CD4-positive, alpha-beta T cell (primary cell): ENCODE results near the gene PPM1H. TPM values are rescaled to one million over a fixed set of nuclear protein-coding genes. Genes with fewer than 3 reads are reported as not detected.

ENCODE experiments used
- ATAC-seq: fragments of 200-7000 bp; cut with Tn5 transposase; one replicate; pipeline ENCODE4 v1.10.0; 2022; ENCODE audit warnings: mild to moderate bottlenecking; ENCODE audit not compliant: poor library complexity
- CTCF ChIA-PET: fragments of 350-600 bp; sonication (Branson Sonifier 250); formaldehyde crosslinking; loops from one replicate; lab custom pipeline; 2021; ENCODE audit warnings: antibody characterized with exemption, inconsistent platforms; lab: Charles Lee
- POLR2A ChIA-PET: fragments of 350-600 bp; sonication (Branson Sonifier 250); formaldehyde crosslinking; loops from one replicate; lab custom pipeline; 2021; ENCODE audit warnings: antibody characterized with exemption, inconsistent platforms; lab: Charles Lee
- DNase-seq, 14 experiments: peaks; one replicate each; pipeline ENCODE4 v3.0.0-alpha.2; 2013 to 2020; ENCODE audit warnings: mixed read lengths in 2 of 14
- H3K27ac ChIP-seq, 2 donors: one replicate each; pipeline versions ENCODE4 v1.5.1 to v1.7.0; 2013; ENCODE audit warnings: low read length in 2 of 2, low read depth in 1 of 2, mild to moderate bottlenecking in 1 of 2
- H3K27me3 ChIP-seq, 2 experiments: 1 replicate in 1 of 2; 2 replicates in 1 of 2; pipeline versions ENCODE4 v1.6.1 to v1.7.0; 2013; ENCODE audit warnings: low read length in 2 of 2, control low read depth in 1 of 2, mild to moderate bottlenecking in 1 of 2, moderate library complexity in 1 of 2; ENCODE audit not compliant: insufficient read depth in 2 of 2, control insufficient read depth in 1 of 2
- H3K36me3 ChIP-seq: one replicate; pipeline ENCODE4 v1.6.1; 2013; ENCODE audit warnings: low read length, control low read depth; ENCODE audit not compliant: insufficient read depth
- H3K4me1 ChIP-seq: one replicate; pipeline ENCODE4 v1.6.1; 2013; ENCODE audit warnings: low read length, control low read depth; ENCODE audit not compliant: insufficient read depth
- H3K4me3 ChIP-seq: one replicate; pipeline ENCODE4 v1.5.1; 2013; ENCODE audit warnings: mild to moderate bottlenecking, low read length, moderate library complexity
- H3K9me3 ChIP-seq, 2 experiments: 1 replicate in 1 of 2; 2 replicates in 1 of 2; pipeline versions ENCODE4 v1.6.1 to v1.7.0; 2013; ENCODE audit warnings: low read length in 2 of 2, mild to moderate bottlenecking in 2 of 2, control low read depth in 1 of 2, moderate library complexity in 1 of 2; ENCODE audit not compliant: control insufficient read depth in 1 of 2, insufficient read depth in 1 of 2
- H3K27ac Mint-ChIP-seq: one replicate; pipeline ENCODE4 v1.8.0; 2020; ENCODE audit warnings: mixed read lengths
- H3K27me3 Mint-ChIP-seq: one replicate; pipeline ENCODE4 v1.8.0; 2021; ENCODE audit warnings: mixed read lengths
- H3K36me3 Mint-ChIP-seq: one replicate; pipeline ENCODE4 v1.8.0; 2021; ENCODE audit warnings: low read depth, mixed read lengths
- H3K4me1 Mint-ChIP-seq: one replicate; pipeline ENCODE4 v1.8.0; 2021; ENCODE audit warnings: low read depth, mixed read lengths
- H3K4me3 Mint-ChIP-seq: one replicate; pipeline ENCODE4 v1.8.0; 2020; ENCODE audit warnings: mild to moderate bottlenecking, mixed read lengths
- H3K9me3 Mint-ChIP-seq: one replicate; pipeline ENCODE4 v1.8.0; 2020; ENCODE audit warnings: mixed read lengths
- CTCF ChIP-seq: fragments of 200-600 bp; IDR thresholded peaks from one replicate; pipeline ENCODE4 v1.8.0; 2022; ENCODE audit warnings: antibody characterized with exemption, mild to moderate bottlenecking
- intact Hi-C, 2 experiments: fragments of 100-400 bp; cut with DNase I in 1 of 2; cut with micrococcal nuclease in 1 of 2; formaldehyde crosslinking; loops; one replicate each; pipeline versions ENCODE4 v1.15.1 to v1.9.0; 2023 to 2025; cut with DNase I, micrococcal nuclease
- total RNA-seq, 174 experiments: library from RNA in 2 of 174; stranded (reverse) in 2 of 174; gene quantifications; one replicate each; pipeline ENCODE4 v1.2.3 and lab custom pipeline; 2021 to 2026

The PPM1H gene
- total RNA-seq, 2 experiments from 2014 or later, result not detected

- ChIA-PET POLR2A (no interaction called here), CTCF (no interaction called here)
- H3K27ac ChIP-seq, result no peak overlapping the region
- Mint-ChIP-seq H3K9me3 (no peaks in the 10 kb centered on the region), H3K27ac (no peak overlapping the region), H3K36me3 (no peaks in the 10 kb centered on the region), H3K27me3 (no peaks in the 10 kb centered on the region), H3K4me1 (no peaks in the 10 kb centered on the region), H3K4me3 (no peak overlapping the region)
- H3K9me3 ChIP-seq, result no peaks in the 10 kb centered on the region
- H3K27me3 ChIP-seq, result no peaks in the 10 kb centered on the region
- intact Hi-C loops, result no loop called here
- no peaks in the 10 kb centered on the region for H3K4me1 ChIP-seq
- no peaks in the 10 kb centered on the region for H3K36me3 ChIP-seq
- no peak overlapping the region for H3K4me3 ChIP-seq
- DNase-seq (no peak), ATAC-seq (no peak)
- no peak for TF ChIP-seq CTCF
These were observed 214.2 kb downstream of the PPM1H start for GRCh38 chr12:62720661-62721330.

- H3K27me3 Mint-ChIP-seq, result no peaks in the 10 kb centered on the region
- Histone ChIP-seq H3K27me3 (no peaks in the 10 kb centered on the region), H3K27ac (no peak overlapping the region), H3K36me3 (no peaks in the 10 kb centered on the region), H3K4me3 (no peak overlapping the region), H3K4me1 (no peaks in the 10 kb centered on the region), H3K9me3 (no peaks in the 10 kb centered on the region)
- no peak overlapping the region for H3K4me3 Mint-ChIP-seq
- ATAC-seq (no peak), DNase-seq (no peak)
- no peak overlapping the region for H3K27ac Mint-ChIP-seq
- no peaks in the 10 kb centered on the region for H3K9me3 Mint-ChIP-seq
- H3K4me1 Mint-ChIP-seq, result no peaks in the 10 kb centered on the region
- no peaks in the 10 kb centered on the region for H3K36me3 Mint-ChIP-seq
- no peak for TF ChIP-seq CTCF
- ChIA-PET POLR2A (no interaction called here), CTCF (no interaction called here)
- intact Hi-C loops, result no loop called here
These were observed 214.9 kb downstream of the PPM1H start for GRCh38 chr12:62720025-62720424.

- H3K4me1 Mint-ChIP-seq, result no peaks in the 10 kb centered on the region
- no peaks in the 10 kb centered on the region for H3K36me3 Mint-ChIP-seq
- CTCF ChIA-PET, result no interaction called here
These were observed 216.1 kb downstream of the PPM1H start for GRCh38 chr12:62718762-62719426.

More at GRCh38 chr12:62718762-62719426, 216.1 kb downstream of the PPM1H start:
- H3K36me3 ChIP-seq, result no peaks in the 10 kb centered on the region
- Mint-ChIP-seq H3K9me3 (no peaks in the 10 kb centered on the region), H3K4me3 (no peak overlapping the region), H3K27me3 (no peaks in the 10 kb centered on the region), H3K27ac (no peak overlapping the region)
- no peak overlapping the region for H3K4me3 ChIP-seq
- no peaks in the 10 kb centered on the region for H3K9me3 ChIP-seq
- H3K27me3 ChIP-seq, result no peaks in the 10 kb centered on the region
- no peak for TF ChIP-seq CTCF
- H3K4me1 ChIP-seq, result no peaks in the 10 kb centered on the region
- POLR2A ChIA-PET, result no interaction called here
- intact Hi-C loops, result loop anchor here in 1 of 2 experiments (10.0 kb wide), 1 partner anchor 134 kb away; no protein-coding TSS in a partner anchor
- H3K27ac ChIP-seq, result no peak overlapping the region
- DNase-seq, result no peak
- no peak for ATAC-seq
